Measurements from ENCODE around the gene SMCO4.
"Not testable (repeated sequence)": the region's sequence is repeated elsewhere in the genome, so short reads cannot be mapped to it uniquely, and the experiment has no call there.

SMCO4 gene

GRCh38 chr11:93543292-93543977 is at the start of gene SMCO4:
TSS of gene SMCO4 (minus strand) at chr11:93543391. CDS start at chr11:93479189, 64,202 bp downstream.
- Histone ChIP-seq H3K9ac (ENCODE audit: low read depth in 1 of 2, low read length in 2 of 2) (peak within 1 kb of the TSS; percentile 63 to 67), H3K4me3 (ENCODE audit: low read depth in 1 of 2, low read length in 2 of 2) (peak within 1 kb of the TSS; percentile 71 to 81), H3K27me3 (ENCODE audit: control insufficient read depth in 1 of 2, insufficient read depth in 2 of 2, low read length in 2 of 2) (no peaks in the 10 kb centered on the region), H3K9me3 (ENCODE audit: control insufficient read depth in 1 of 2, low read length in 2 of 2) (no peaks in the 10 kb centered on the region), H3K36me3 (ENCODE audit: control insufficient read depth in 1 of 2, insufficient read depth in 2 of 2, low read length in 2 of 2) (no peaks in the 10 kb centered on the region), H3K4me1 (ENCODE audit: control insufficient read depth in 1 of 2, insufficient read depth in 2 of 2, low read length in 2 of 2) (peaks cover 22 to 34% of the 10 kb centered on the region in 2 donors), H3K27ac (ENCODE audit: low read depth, low read length) (peak within 1 kb of the TSS; percentile 58)

GRCh38 chr11:93591247-93591898 is 48.2 kb upstream of the SMCO4 start:
- no peak overlapping the region for H3K9ac ChIP-seq (ENCODE audit: low read depth in 1 of 2, low read length in 2 of 2)
- H3K9me3 ChIP-seq (ENCODE audit: control insufficient read depth in 1 of 2, low read length in 2 of 2): no peaks in the 10 kb centered on the region
- peaks cover 20% of the 10 kb centered on the region in 2 donors for H3K4me1 ChIP-seq (ENCODE audit: control insufficient read depth in 1 of 2, insufficient read depth in 2 of 2, low read length in 2 of 2)
- H3K36me3 ChIP-seq (ENCODE audit: control insufficient read depth in 1 of 2, insufficient read depth in 2 of 2, low read length in 2 of 2): no peaks in the 10 kb centered on the region
- no peak overlapping the region for H3K27ac ChIP-seq (ENCODE audit: low read depth, low read length)
- no peak overlapping the region for H3K4me3 ChIP-seq (ENCODE audit: low read depth in 1 of 2, low read length in 2 of 2)
- no peaks in the 10 kb centered on the region for H3K27me3 ChIP-seq (ENCODE audit: control insufficient read depth in 1 of 2, insufficient read depth in 2 of 2, low read length in 2 of 2)

- H3K27me3 ChIP-seq (ENCODE audit: control insufficient read depth in 1 of 2, insufficient read depth in 2 of 2, low read length in 2 of 2): no peaks in the 10 kb centered on the region
- H3K36me3 ChIP-seq (ENCODE audit: control insufficient read depth in 1 of 2, insufficient read depth in 2 of 2, low read length in 2 of 2): no peaks in the 10 kb centered on the region
- no peak overlapping the region for H3K27ac ChIP-seq (ENCODE audit: low read depth, low read length)
- no peak overlapping the region for H3K4me3 ChIP-seq (ENCODE audit: low read depth in 1 of 2, low read length in 2 of 2)
- peaks cover 20% of the 10 kb centered on the region in 2 donors for H3K4me1 ChIP-seq (ENCODE audit: control insufficient read depth in 1 of 2, insufficient read depth in 2 of 2, low read length in 2 of 2)
- H3K9ac ChIP-seq (ENCODE audit: low read depth in 1 of 2, low read length in 2 of 2): no peak overlapping the region
- no peaks in the 10 kb centered on the region for H3K9me3 ChIP-seq (ENCODE audit: control insufficient read depth in 1 of 2, low read length in 2 of 2)
Measured at GRCh38 chr11:93589347-93589746, 46.2 kb upstream of the SMCO4 start.

- Histone ChIP-seq H3K27me3 (ENCODE audit: control insufficient read depth in 1 of 2, insufficient read depth in 2 of 2, low read length in 2 of 2) (no peaks in the 10 kb centered on the region), H3K36me3 (ENCODE audit: control insufficient read depth in 1 of 2, insufficient read depth in 2 of 2, low read length in 2 of 2) (no peaks in the 10 kb centered on the region), H3K27ac (ENCODE audit: low read depth, low read length) (no peak overlapping the region), H3K4me3 (ENCODE audit: low read depth in 1 of 2, low read length in 2 of 2) (no peak overlapping the region), H3K4me1 (ENCODE audit: control insufficient read depth in 1 of 2, insufficient read depth in 2 of 2, low read length in 2 of 2) (peaks cover 20% of the 10 kb centered on the region in 2 donors), H3K9me3 (ENCODE audit: control insufficient read depth in 1 of 2, low read length in 2 of 2) (no peaks in the 10 kb centered on the region), H3K9ac (ENCODE audit: low read depth in 1 of 2, low read length in 2 of 2) (no peak overlapping the region)
Measured at GRCh38 chr11:93587858-93588581, 44.8 kb upstream of the SMCO4 start.

GRCh38 chr11:93587425-93587824 is 44.2 kb upstream of the SMCO4 start:
- not testable (repeated sequence) for H3K27ac ChIP-seq (ENCODE audit: low read depth, low read length); H3K27me3 ChIP-seq (ENCODE audit: control insufficient read depth in 1 of 2, insufficient read depth in 2 of 2, low read length in 2 of 2); H3K9me3 ChIP-seq (ENCODE audit: control insufficient read depth in 1 of 2, low read length in 2 of 2); H3K4me3 ChIP-seq (ENCODE audit: low read depth in 1 of 2, low read length in 2 of 2); H3K9ac ChIP-seq (ENCODE audit: low read depth in 1 of 2, low read length in 2 of 2); H3K36me3 ChIP-seq (ENCODE audit: control insufficient read depth in 1 of 2, insufficient read depth in 2 of 2, low read length in 2 of 2)
- H3K4me1 ChIP-seq (ENCODE audit: control insufficient read depth in 1 of 2, insufficient read depth in 2 of 2, low read length in 2 of 2): peaks cover 20% of the 10 kb centered on the region in 2 donors

GRCh38 chr11:93585758-93586157 is 42.6 kb upstream of the SMCO4 start:
- no peaks in the 10 kb centered on the region for H3K9me3 ChIP-seq (ENCODE audit: control insufficient read depth in 1 of 2, low read length in 2 of 2)
- H3K9ac ChIP-seq (ENCODE audit: low read depth in 1 of 2, low read length in 2 of 2): no peak overlapping the region
- H3K4me1 ChIP-seq (ENCODE audit: control insufficient read depth in 1 of 2, insufficient read depth in 2 of 2, low read length in 2 of 2): peaks cover 20% of the 10 kb centered on the region in 2 donors
- no peaks in the 10 kb centered on the region for H3K27me3 ChIP-seq (ENCODE audit: control insufficient read depth in 1 of 2, insufficient read depth in 2 of 2, low read length in 2 of 2)
- no peaks in the 10 kb centered on the region for H3K36me3 ChIP-seq (ENCODE audit: control insufficient read depth in 1 of 2, insufficient read depth in 2 of 2, low read length in 2 of 2)
- no peak overlapping the region for H3K4me3 ChIP-seq (ENCODE audit: low read depth in 1 of 2, low read length in 2 of 2)
- H3K27ac ChIP-seq (ENCODE audit: low read depth, low read length): no peak overlapping the region

- Histone ChIP-seq H3K36me3 (ENCODE audit: control insufficient read depth in 1 of 2, insufficient read depth in 2 of 2, low read length in 2 of 2) (no peaks in the 10 kb centered on the region), H3K9me3 (ENCODE audit: control insufficient read depth in 1 of 2, low read length in 2 of 2) (peaks cover 4 to 6% of the 10 kb centered on the region in 2 donors), H3K27me3 (ENCODE audit: control insufficient read depth in 1 of 2, insufficient read depth in 2 of 2, low read length in 2 of 2) (no peaks in the 10 kb centered on the region), H3K9ac (ENCODE audit: low read depth in 1 of 2, low read length in 2 of 2) (no peak overlapping the region), H3K4me1 (ENCODE audit: control insufficient read depth in 1 of 2, insufficient read depth in 2 of 2, low read length in 2 of 2) (peaks cover 6 to 8% of the 10 kb centered on the region in 2 donors), H3K27ac (ENCODE audit: low read depth, low read length) (no peak overlapping the region), H3K4me3 (ENCODE audit: low read depth in 1 of 2, low read length in 2 of 2) (no peak overlapping the region)
Measured at GRCh38 chr11:93583490-93583889, 40.3 kb upstream of the SMCO4 start.

- Histone ChIP-seq H3K4me1 (ENCODE audit: control insufficient read depth in 1 of 2, insufficient read depth in 2 of 2, low read length in 2 of 2) (no peaks in the 10 kb centered on the region), H3K27ac (ENCODE audit: low read depth, low read length) (no peak overlapping the region), H3K4me3 (ENCODE audit: low read depth in 1 of 2, low read length in 2 of 2) (no peak overlapping the region), H3K9ac (ENCODE audit: low read depth in 1 of 2, low read length in 2 of 2) (no peak overlapping the region), H3K9me3 (ENCODE audit: control insufficient read depth in 1 of 2, low read length in 2 of 2) (peaks cover 4 to 6% of the 10 kb centered on the region in 2 donors), H3K36me3 (ENCODE audit: control insufficient read depth in 1 of 2, insufficient read depth in 2 of 2, low read length in 2 of 2) (no peaks in the 10 kb centered on the region), H3K27me3 (ENCODE audit: control insufficient read depth in 1 of 2, insufficient read depth in 2 of 2, low read length in 2 of 2) (no peaks in the 10 kb centered on the region)
Measured at GRCh38 chr11:93579187-93579751, 36.1 kb upstream of the SMCO4 start.

- H3K9ac ChIP-seq (ENCODE audit: low read depth in 1 of 2, low read length in 2 of 2): no peak overlapping the region
- H3K4me1 ChIP-seq (ENCODE audit: control insufficient read depth in 1 of 2, insufficient read depth in 2 of 2, low read length in 2 of 2): no peaks in the 10 kb centered on the region
- H3K4me3 ChIP-seq (ENCODE audit: low read depth in 1 of 2, low read length in 2 of 2): no peak overlapping the region
- H3K9me3 ChIP-seq (ENCODE audit: control insufficient read depth in 1 of 2, low read length in 2 of 2): peaks cover 4 to 6% of the 10 kb centered on the region in 2 donors
- no peaks in the 10 kb centered on the region for H3K27me3 ChIP-seq (ENCODE audit: control insufficient read depth in 1 of 2, insufficient read depth in 2 of 2, low read length in 2 of 2)
- no peaks in the 10 kb centered on the region for H3K36me3 ChIP-seq (ENCODE audit: control insufficient read depth in 1 of 2, insufficient read depth in 2 of 2, low read length in 2 of 2)
- no peak overlapping the region for H3K27ac ChIP-seq (ENCODE audit: low read depth, low read length)
Measured at GRCh38 chr11:93577286-93577685, 34.1 kb upstream of the SMCO4 start.

- H3K4me3 ChIP-seq (ENCODE audit: low read depth in 1 of 2, low read length in 2 of 2); H3K4me1 ChIP-seq (ENCODE audit: control insufficient read depth in 1 of 2, insufficient read depth in 2 of 2, low read length in 2 of 2); H3K9ac ChIP-seq (ENCODE audit: low read depth in 1 of 2, low read length in 2 of 2): not testable (repeated sequence)
Measured at GRCh38 chr11:93576870-93577269, 33.7 kb upstream of the SMCO4 start.

More at GRCh38 chr11:93576870-93577269, 33.7 kb upstream of the SMCO4 start:
- H3K27ac ChIP-seq (ENCODE audit: low read depth, low read length); H3K9me3 ChIP-seq (ENCODE audit: control insufficient read depth in 1 of 2, low read length in 2 of 2); H3K27me3 ChIP-seq (ENCODE audit: control insufficient read depth in 1 of 2, insufficient read depth in 2 of 2, low read length in 2 of 2); H3K36me3 ChIP-seq (ENCODE audit: control insufficient read depth in 1 of 2, insufficient read depth in 2 of 2, low read length in 2 of 2): not testable (repeated sequence)
